ENCODE measurements around the gene SCN7A.

Gene SCN7A

GRCh38 chr2:166518634-166519390, 24.8 kb upstream of the SCN7A start:
- Histone ChIP-seq H3K4me3 (no peak overlapping the region), H3K27ac (no peak overlapping the region)
- DNase-seq (ENCODE audit: low spot score), result no peak
- TF ChIP-seq CTCF (IDR thresholded peaks at IDR 0.05), result no peak

GRCh38 chr2:166517533-166518061, 23.5 kb upstream of the SCN7A start:
- Histone ChIP-seq H3K4me3 (no peak overlapping the region), H3K27ac (no peak overlapping the region)
- no peak for TF ChIP-seq CTCF (IDR thresholded peaks at IDR 0.05)
- DNase-seq (ENCODE audit: low spot score), result no peak

- H3K27ac ChIP-seq, result no peak overlapping the region
- H3K4me3 ChIP-seq, result no peak overlapping the region
- no peak for DNase-seq (ENCODE audit: low spot score)
- TF ChIP-seq CTCF (IDR thresholded peaks at IDR 0.05), result peak; percentile 44
Observed at GRCh38 chr2:166516712-166517303, 22.8 kb upstream of the SCN7A start.

- H3K27ac ChIP-seq, result no peak overlapping the region
- TF ChIP-seq CTCF (IDR thresholded peaks at IDR 0.05), result no peak
- no peak overlapping the region for H3K4me3 ChIP-seq
- no peak for DNase-seq (ENCODE audit: low spot score)
Observed at GRCh38 chr2:166513952-166514351, 19.9 kb upstream of the SCN7A start.

- H3K27ac ChIP-seq, result no peak overlapping the region
- TF ChIP-seq CTCF (IDR thresholded peaks at IDR 0.05), result no peak
Observed at GRCh38 chr2:166499281-166499680, 5.2 kb upstream of the SCN7A start.

GRCh38 chr2:166491461-166491860, 2.6 kb downstream of the SCN7A start:
- DNase-seq (ENCODE audit: low spot score), result no peak
- no peak overlapping the region for H3K4me3 ChIP-seq
- no peak for TF ChIP-seq CTCF (IDR thresholded peaks at IDR 0.05)
- H3K27ac ChIP-seq, result no peak overlapping the region

More at GRCh38 chr2:166499281-166499680, 5.2 kb upstream of the SCN7A start:
- no peak overlapping the region for H3K4me3 ChIP-seq
- DNase-seq (ENCODE audit: low spot score), result no peak

GRCh38 chr2:166487171-166487570, 6.9 kb downstream of the SCN7A start:
- TF ChIP-seq CTCF (IDR thresholded peaks at IDR 0.05), result no peak
- no peak for DNase-seq (ENCODE audit: low spot score)
- H3K4me3 ChIP-seq, result no peak overlapping the region
- no peak overlapping the region for H3K27ac ChIP-seq

All from coronary artery (tissue), 2 donors.